ENCODE data around the gene LEFTY1. TPM values are rescaled to one million over a fixed set of nuclear protein-coding genes. Genes with fewer than 3 reads are reported as not detected.

LEFTY1 gene
- total RNA-seq, 1 experiment from 2014 or later: not detected

DNA sequence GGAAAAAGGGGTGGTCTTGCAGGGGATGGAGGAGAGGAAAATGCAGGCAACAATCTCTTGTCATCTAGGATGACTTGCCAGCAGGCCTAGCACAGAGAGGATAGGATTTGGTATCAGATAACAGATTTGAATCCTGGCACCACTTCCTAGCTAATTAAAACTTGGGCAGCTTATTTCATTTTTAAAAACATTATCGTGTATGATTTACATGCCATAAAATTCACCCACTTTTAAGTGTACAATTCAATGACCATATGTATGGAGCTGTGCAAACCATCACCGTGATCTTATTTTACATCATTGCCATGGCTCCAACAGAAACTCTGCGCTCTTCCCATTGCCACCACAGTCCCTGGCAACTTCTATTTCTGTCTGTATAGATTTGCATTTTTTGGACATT is 28.2 kb upstream of the LEFTY1 start:
- no peaks in the 10 kb centered on the region for H3K9me3 ChIP-seq (ENCODE audit: control insufficient read depth, insufficient read depth, low read depth, low read length)
- no peak overlapping the region for H3K27ac ChIP-seq (ENCODE audit: low read length)
- H3K4me3 ChIP-seq (ENCODE audit: low read depth in 2 of 2, low read length in 2 of 2): no peak overlapping the region
- 0 out of 2 replicates have a peak, but pooled peaks cover 4% of the 10 kb centered on the region for H3K36me3 ChIP-seq (ENCODE audit: control insufficient read depth, insufficient read depth, low read length)
- TF ChIP-seq, protein P1, sequence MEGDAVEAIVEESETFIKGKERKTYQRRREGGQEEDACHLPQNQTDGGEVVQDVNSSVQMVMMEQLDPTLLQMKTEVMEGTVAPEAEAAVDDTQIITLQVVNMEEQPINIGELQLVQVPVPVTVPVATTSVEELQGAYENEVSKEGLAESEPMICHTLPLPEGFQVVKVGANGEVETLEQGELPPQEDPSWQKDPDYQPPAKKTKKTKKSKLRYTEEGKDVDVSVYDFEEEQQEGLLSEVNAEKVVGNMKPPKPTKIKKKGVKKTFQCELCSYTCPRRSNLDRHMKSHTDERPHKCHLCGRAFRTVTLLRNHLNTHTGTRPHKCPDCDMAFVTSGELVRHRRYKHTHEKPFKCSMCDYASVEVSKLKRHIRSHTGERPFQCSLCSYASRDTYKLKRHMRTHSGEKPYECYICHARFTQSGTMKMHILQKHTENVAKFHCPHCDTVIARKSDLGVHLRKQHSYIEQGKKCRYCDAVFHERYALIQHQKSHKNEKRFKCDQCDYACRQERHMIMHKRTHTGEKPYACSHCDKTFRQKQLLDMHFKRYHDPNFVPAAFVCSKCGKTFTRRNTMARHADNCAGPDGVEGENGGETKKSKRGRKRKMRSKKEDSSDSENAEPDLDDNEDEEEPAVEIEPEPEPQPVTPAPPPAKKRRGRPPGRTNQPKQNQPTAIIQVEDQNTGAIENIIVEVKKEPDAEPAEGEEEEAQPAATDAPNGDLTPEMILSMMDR (IDR thresholded peaks at IDR 0.05): no peak
- TF ChIP-seq REST (IDR thresholded peaks at IDR 0.05; ENCODE audit: insufficient read depth in 1 of 2, low read depth in 2 of 2, low read length in 1 of 2) (no peak), SIN3A (IDR thresholded peaks at IDR 0.05; ENCODE audit: borderline replicate concordance, insufficient read depth, low read depth, low read length) (no peak), TCF7L2 (IDR thresholded peaks at IDR 0.05; ENCODE audit: low read depth, low read length) (no peak), POLR2AphosphoS5 (IDR thresholded peaks at IDR 0.05; ENCODE audit: low read depth, low read length) (no peak)
- ChIA-PET POLR2A (no interaction called here), CTCF (no interaction called here)
- ATAC-seq (no peak), DNase-seq (ENCODE audit: low read depth, low spot score) (no peak)
- no peaks in the 10 kb centered on the region for H3K27me3 ChIP-seq (ENCODE audit: control insufficient read depth, insufficient read depth, low read length)
- intact Hi-C loops (cut with micrococcal nuclease; ENCODE audit: unreplicated experiment): loop anchor here (10.0 kb wide), 1 partner anchor 58 kb away; no protein-coding TSS in a partner anchor
- H3K4me1 ChIP-seq (ENCODE audit: control insufficient read depth, insufficient read depth, low read length): peaks cover under 1% of the 10 kb centered on the region; the same call in 1 of the 2 replicates
- in situ Hi-C loops (cut with HindIII; ENCODE audit: low pct_unique_long_range_greater_than_20kb, low sequenced_read_pairs): no loop called here
- no TSS peak for BruUV-seq (replicated peaks)

GRCh38 chr1:225915538-225915991 is 26.6 kb upstream of the LEFTY1 start:
- H3K36me3 ChIP-seq (ENCODE audit: control insufficient read depth, insufficient read depth, low read length): no peaks in the 10 kb centered on the region
- TF ChIP-seq TCF7L2 (IDR thresholded peaks at IDR 0.05; ENCODE audit: low read depth, low read length): no peak
- TF ChIP-seq, protein P1 (IDR thresholded peaks at IDR 0.05): no peak
- TF ChIP-seq REST (IDR thresholded peaks at IDR 0.05; ENCODE audit: insufficient read depth in 1 of 2, low read depth in 2 of 2, low read length in 1 of 2): no peak
- TF ChIP-seq SIN3A (IDR thresholded peaks at IDR 0.05; ENCODE audit: borderline replicate concordance, insufficient read depth, low read depth, low read length): no peak
- no peak for TF ChIP-seq POLR2AphosphoS5 (IDR thresholded peaks at IDR 0.05; ENCODE audit: low read depth, low read length)
- H3K27me3 ChIP-seq (ENCODE audit: control insufficient read depth, insufficient read depth, low read length): no peaks in the 10 kb centered on the region
- POLR2A ChIA-PET: no interaction called here
- H3K4me3 ChIP-seq (ENCODE audit: low read depth in 2 of 2, low read length in 2 of 2): no peak overlapping the region
- intact Hi-C loops (cut with micrococcal nuclease; ENCODE audit: unreplicated experiment) (loop anchor here (10.0 kb wide), 1 partner anchor 59 kb away; no protein-coding TSS in a partner anchor), in situ Hi-C loops (cut with HindIII; ENCODE audit: low pct_unique_long_range_greater_than_20kb, low sequenced_read_pairs) (no loop called here)
- H3K4me1 ChIP-seq (ENCODE audit: control insufficient read depth, insufficient read depth, low read length): no peaks in the 10 kb centered on the region
- H3K27ac ChIP-seq (ENCODE audit: low read length): no peak overlapping the region
- DNase-seq (ENCODE audit: low read depth, low spot score): no peak
- CTCF ChIA-PET: no interaction called here
- ATAC-seq: no peak
- H3K9me3 ChIP-seq (ENCODE audit: control insufficient read depth, insufficient read depth, low read depth, low read length): no peaks in the 10 kb centered on the region
- BruUV-seq (replicated peaks): no TSS peak

Data from Panc1 (cell line).